Measurements from ENCODE around the gene ALOX5AP. TPM values are rescaled to one million over a fixed set of nuclear protein-coding genes. Genes with fewer than 3 reads are reported as not detected.
A peak's percentile ranks its signal among the peaks of the same experiment; 100 is the strongest.

The ALOX5AP gene
- 10 to 100 TPM; 26.8 to 49.6 TPM for total RNA-seq
- long read RNA-seq, donor 1, transcript ALOX5AP-201 (5 exons, 904 nt): major isoform, 7 of 8 reads
- long read RNA-seq, donor 1, partial matches to known transcripts: 1 of 8 reads
- long read RNA-seq, donor 1, other reads (novel, unspliced or antisense): 0 of 8 reads
- long read RNA-seq, donor 2, transcript ALOX5AP-201 (5 exons, 904 nt): major isoform, 10 of 11 reads
- long read RNA-seq, donor 2, partial matches to known transcripts: 1 of 11 reads
- long read RNA-seq, donor 2, other reads (novel, unspliced or antisense): 0 of 11 reads

DNA sequence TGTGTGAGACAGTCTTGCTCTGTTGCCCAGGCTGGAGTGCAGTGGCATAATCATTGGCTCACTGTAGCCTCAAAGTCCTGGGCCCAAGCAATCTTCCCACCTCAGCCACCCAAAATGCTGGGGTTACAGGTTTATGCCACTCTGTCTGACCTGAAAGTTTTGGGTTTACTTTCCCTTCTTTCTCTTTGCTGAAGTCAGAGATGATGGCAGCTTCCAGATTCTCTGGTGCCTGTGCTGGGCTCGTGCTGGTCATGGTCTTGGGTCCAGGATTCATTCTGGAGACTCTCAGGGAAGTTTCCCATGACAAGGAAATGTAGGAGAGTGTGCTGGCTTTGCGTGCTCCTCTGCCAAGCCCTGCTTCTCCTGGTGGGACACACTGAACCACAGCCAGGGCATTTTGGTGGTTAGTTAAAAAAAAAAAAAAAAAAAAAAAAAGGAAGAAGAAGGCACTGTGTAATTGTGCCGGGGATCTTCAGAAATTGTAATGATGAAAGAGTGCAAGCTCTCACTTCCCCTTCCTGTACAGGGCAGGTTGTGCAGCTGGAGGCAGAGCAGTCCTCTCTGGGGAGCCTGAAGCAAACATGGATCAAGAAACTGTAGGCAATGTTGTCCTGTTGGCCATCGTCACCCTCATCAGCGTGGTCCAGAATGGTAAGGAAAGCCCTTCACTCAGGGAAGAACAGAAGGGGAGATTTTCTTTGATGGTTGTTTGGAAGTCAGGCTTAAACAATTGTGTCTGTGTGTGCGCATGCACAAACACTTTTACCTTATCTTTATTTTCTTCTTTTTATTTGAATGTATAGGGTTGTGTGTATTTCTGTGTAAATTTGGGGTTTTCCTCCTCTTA lies at the start of gene ALOX5AP:
Gene ALOX5AP (plus strand): TSS at position 519 of the 847 bp plus-strand sequence. CDS start 63 bp downstream, at position 582.
- intact Hi-C loops (cut with DNase I): no loop called here

DNA sequence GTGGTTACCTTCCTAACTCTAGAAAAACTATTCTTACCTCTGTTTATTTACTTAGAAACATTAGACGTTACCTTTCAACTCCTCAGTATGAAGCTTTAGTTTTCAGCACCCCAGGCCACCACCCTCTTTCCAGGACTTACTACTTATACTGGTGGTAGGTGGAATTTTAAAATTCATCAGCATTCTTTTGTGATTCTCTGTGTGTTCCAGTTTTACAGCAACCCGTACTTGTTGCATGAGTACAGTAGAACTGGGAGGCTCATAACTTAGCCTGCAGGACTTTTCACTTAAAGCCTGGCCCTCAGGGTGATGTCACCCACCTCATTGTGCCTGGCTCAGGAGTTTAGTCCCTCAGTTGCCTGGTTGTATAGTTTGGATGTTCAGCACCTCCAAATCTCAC lies 49.4 kb upstream of the ALOX5AP start:
- intact Hi-C loops (cut with DNase I): loop anchor here in 1 of 2 donors (5.0 kb wide), 1 partner anchor 351 kb away; no protein-coding TSS in a partner anchor
- no peak for DNase-seq (ENCODE audit: low spot score)

More for the DNA sequence above, at the start of gene ALOX5AP:
- DNase-seq (ENCODE audit: low spot score): no peak

DNA sequence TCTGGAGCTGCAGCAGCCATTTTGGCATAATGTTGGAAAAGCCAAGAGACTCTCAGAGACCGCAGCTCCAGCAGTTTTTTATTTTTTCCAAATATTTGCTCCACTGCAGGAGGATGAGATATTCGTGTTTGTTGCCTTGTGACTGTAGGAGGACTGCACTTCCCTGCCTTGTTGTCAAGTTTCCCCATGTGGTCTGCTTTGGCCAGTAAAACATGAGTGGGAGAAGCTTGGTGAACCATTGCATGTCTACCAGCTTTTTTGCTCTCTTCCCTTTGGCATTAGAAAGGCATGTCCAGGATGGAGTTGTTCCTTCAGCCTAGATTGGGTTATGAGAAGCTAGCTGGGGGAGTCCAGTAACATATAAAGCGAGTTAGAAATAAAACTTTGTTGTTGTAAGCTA lies 47.7 kb upstream of the ALOX5AP start:
- no peak for DNase-seq (ENCODE audit: low spot score)
- intact Hi-C loops (cut with DNase I): loop anchor here in 1 of 2 donors (5.0 kb wide), 1 partner anchor 350 kb away; no protein-coding TSS in a partner anchor

DNA sequence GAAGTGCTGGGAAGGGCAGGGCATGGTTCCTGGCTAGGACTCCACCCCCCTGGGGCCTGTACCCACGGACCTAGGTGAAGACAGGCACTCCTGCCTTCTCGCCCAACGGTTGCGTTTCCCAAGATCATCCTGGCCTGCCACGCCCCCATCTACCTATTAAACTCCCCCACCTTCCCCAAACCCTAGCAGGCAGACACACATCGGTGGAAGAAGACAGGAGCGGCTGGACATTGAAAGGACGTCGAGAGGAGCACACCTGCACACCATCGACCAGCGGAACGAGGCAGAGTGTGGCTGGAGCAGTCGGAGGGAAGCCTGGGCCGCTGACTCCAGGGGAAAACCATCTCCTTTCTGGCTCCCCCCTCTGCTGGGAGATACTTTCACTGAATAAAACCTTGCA lies 45.6 kb upstream of the ALOX5AP start:
- DNase-seq (ENCODE audit: low spot score): no peak
- intact Hi-C loops (cut with DNase I): loop anchor here in 1 of 2 donors (5.0 kb wide), 1 partner anchor 348 kb away; no protein-coding TSS in a partner anchor

DNA sequence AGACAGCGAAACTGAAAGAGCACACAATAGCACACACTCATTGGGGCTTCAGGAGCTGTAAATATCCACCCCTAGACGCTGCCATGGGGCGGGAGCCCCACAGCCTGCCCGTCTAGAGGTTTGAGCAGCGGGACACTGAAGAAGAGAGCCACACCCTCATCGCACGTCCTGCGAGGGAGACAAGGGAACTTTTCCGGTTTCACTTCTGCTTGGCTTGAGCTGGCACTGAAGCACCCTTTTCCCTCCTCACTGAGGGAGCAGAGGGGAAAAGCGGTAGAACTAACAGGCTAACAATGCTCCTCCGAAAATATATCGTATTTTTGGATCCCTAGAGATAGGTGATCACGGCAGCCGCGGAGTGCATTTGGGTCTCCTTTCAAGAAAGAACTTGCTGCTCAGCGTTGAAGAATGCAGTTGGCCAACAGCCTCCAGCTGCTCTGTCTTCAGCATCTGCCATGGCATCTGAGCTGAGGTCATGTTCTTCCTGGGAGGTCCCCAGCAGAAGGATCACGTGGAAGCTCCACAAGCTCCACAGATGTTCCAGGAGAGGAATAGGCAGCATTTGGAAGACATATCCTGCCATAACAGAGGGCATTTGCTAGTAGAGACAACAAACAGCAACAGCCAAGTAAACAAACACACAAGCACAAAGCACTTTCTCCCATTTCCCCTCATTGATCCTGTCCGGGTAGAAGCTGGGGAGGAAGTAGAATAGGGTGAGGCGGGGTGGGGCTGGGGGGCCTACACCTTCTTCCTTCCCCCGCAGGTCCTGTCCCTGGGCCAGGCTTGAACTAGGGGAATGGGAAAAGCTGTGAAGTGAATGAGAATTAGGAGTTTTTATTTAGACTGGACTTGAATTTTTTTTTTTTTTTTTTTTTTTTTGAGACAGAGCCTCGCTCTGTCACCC lies 44.8 kb upstream of the ALOX5AP start:
- DNase-seq (ENCODE audit: low spot score): peak; percentile 94
- intact Hi-C loops (cut with DNase I): no loop called here

DNA sequence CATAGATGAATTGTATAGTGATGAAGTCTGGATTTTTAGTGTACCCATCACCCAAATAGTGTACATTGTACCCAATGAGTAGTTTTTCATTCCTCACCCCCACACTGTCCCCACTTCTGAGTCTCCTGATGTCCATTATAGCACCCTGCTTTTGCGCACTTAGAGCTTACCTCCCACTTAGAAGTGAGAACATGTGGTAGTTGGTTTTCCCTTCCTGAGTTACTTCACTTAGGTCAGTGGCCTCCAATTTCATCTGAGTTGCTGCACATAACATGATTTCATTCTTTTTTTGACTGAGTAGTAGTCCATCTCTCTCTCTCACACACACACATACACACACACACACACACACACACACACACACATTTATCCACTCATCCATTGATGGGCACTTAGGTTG lies 43.2 kb upstream of the ALOX5AP start:
- intact Hi-C loops (cut with DNase I): no loop called here
- no peak for DNase-seq (ENCODE audit: low spot score)

DNA sequence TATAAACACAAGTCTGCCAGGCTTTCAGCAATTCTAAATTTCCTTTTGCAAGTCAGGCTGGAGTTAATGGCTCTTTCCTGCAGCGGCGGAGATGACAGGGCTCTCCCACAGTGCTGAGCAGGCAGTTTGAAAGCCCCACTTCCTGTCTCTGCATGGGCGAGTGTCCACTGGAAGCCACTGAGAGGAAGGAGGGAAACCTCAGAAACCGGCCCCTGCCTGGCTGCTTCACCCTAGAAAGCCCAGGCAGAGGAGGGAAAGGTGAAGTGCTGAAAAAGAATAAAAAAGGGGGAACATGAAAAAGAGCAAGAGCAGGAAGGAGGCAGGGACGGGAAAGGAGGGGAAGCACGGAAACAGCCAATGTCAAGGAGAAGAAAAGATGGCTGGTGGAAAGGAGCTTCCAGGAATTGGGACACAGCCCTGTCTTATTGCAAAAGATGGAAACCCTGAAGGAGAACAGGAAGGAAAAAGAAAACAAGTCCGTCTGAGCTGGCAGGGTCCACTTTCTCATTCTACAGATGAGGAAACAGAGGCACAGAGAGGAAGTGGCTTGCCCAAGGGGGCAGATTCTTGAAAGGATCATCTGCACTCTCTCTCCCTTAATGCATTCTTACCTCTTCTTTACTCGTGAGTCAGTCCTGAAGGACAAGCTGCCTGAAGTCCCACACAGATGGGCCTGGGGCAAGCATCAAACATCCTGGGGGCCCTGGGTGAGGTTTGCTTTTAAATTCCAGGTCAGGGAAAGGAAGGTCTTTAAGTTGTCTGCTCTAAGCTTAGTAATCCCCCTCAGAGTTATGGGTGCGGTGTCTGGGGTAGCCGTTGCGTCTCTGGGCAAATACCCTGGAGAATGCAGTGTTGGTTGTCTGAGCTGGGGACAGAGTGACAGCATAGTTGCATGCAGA lies 38.8 kb upstream of the ALOX5AP start:
- no peak for DNase-seq (ENCODE audit: low spot score)
- intact Hi-C loops (cut with DNase I): no loop called here

DNA sequence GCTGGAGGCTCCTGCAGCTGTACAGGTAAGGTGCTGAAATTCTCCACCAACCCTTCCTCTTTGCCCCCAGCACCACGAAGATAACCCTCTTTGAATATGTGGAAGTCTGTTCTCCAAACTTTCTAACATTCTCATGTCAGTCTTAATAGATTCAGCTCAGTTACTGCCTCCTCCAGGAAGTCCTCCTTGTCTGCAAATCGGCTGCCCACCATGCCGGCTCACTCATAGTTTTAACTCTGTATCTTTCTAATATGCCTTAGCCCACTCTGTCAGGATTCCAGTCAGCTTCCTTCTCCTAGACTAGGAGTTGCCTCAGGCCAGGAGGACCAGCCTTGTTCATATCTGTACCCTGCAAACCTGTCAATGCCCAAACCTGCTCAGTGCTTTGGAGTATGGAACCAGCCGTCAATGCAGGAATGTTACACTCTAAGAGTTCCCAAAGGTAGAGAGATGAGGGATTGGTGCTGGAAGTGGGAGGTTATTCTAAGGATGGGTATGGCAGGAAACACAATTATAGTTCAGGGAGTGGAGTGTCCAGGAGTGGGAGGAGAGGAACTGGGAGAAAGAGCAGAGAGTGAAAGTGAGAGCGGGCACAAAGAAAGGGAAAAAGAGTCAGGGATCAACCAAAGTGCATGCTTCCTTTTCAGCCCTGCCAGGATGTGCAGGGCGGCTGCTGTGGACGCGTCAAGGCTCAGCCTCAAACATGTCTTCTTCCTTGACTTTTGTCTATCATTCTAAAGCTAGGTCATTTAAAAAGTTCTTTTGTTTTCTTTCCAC lies 38.0 kb upstream of the ALOX5AP start:
- peak; percentile 76 for DNase-seq (ENCODE audit: low spot score)
- intact Hi-C loops (cut with DNase I): no loop called here

DNA sequence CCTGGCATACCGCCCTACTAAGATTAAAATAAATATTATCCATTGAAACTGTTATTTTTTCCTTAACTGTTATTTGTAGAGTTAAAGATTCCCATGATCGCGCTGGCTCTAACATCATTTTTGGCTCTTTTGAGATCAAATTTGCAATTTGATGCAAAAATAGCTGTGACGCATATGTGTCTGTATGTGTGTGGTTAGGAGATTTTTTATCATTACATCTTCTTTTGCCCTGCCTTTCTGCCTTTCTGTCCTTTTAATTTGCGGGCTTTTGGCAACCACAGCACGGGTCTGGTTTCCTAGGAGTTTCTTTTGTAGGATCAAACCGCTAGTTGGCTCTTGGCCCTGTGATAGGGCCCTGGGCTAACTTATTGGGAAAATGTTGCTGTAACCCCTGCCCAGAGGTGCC lies 37.3 kb upstream of the ALOX5AP start:
- peak; percentile 80 for DNase-seq (ENCODE audit: low spot score)
- intact Hi-C loops (cut with DNase I): no loop called here

DNA sequence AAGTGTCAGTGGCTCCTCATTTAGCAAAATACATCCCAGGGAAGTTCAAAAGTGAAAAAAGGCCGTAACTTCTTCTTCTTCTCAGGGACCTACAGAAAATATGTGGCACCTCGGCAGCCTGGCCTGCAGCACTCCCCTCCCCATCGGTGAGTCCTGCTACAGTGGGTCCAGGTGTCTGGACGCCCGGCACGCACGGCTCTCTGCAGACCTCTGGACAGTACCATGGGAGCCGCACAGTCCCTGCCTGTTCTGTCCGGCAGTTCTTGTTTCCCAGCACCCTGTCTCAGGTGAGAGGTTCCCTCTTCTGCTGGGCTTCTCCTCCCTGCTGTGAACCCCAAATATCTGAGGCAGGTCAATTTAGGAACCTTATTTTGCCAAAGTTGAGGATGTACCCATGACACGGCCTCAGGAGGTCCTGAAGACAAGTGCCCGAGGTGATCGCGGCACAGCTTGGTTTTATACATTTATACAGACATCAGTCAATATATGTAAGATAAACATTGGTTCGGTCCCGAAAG lies 36.8 kb upstream of the ALOX5AP start:
- intact Hi-C loops (cut with DNase I): no loop called here
- peak; percentile 77 for DNase-seq (ENCODE audit: low spot score)

DNA sequence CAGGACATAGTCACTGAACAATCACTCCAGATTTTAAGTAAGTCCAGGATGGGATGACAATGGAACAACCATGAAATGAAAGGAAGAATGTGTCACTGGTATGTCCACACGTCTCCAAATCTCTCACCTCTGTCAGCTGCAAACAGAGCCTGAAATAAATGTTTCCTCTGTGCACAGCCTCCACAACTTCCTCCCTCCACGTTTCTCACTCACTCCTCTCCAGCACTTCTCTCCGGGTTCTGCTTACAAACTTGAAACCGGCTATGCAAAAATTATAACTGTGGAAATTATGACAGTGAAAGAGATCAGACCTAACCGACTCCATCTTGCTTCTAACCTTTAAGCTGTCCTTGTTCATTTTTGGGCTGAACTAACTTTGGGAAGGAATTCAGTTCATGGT lies 35.0 kb upstream of the ALOX5AP start:
- DNase-seq (ENCODE audit: low spot score): no peak
- intact Hi-C loops (cut with DNase I): no loop called here

DNA sequence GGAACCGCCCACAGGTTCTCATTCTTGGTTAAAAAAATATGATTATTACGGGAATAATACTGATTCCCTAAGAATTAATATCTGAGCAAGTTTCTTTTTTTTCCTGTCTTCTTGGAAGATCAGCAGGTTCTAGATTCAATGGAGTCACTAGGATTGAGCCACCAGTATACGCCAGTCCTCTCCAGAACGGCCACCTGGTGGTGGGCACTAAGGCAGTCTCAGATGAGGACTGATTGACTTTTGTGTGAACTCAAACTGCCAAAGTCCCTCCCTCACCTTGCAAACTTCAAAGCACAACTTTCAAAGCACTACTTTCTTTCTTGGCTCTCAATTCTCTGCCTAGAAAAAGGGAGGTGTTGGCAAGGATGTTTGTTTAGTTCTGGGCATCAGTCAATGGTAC lies 33.3 kb upstream of the ALOX5AP start:
- no peak for DNase-seq (ENCODE audit: low spot score)
- intact Hi-C loops (cut with DNase I): no loop called here

DNA sequence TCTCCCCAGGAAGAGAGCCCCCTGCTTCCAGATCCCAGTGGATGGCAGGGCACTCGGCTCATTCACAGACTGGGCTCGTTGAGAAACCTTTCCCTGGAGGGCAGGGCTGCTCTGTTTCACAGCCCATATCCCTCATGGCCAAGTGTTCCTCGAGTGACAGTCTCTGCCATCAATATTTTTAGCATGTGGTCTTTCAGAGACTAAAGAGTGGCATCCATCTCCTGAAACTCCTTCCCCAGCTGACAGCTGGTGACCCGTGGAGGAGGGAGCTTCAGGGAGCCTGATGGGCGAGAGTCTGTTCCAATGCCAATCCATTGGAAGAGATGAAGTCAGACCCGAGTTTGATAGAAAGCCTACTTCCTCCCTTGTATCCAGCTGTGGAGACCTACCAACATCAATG lies 30.7 kb upstream of the ALOX5AP start:
- intact Hi-C loops (cut with DNase I): no loop called here

DNA sequence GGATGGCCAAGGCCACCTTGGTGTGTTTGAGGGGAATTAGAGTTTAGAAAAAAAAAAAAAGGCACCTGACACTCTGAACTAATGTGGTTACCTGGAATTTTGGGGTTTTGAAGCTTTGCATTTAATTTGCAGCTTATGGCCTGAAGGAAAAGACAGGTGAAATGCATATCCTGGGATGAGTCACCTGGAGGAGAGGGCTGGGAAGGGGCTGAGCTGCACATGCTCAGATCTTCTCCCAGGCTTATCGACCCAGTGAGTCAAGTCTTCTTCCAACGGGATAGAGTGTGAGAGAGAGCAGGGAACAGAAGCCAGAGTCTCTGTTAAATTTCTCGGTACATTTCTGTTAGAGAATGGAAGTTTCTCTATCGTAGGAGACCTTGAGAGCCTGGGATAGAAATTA lies 29.7 kb upstream of the ALOX5AP start:
- intact Hi-C loops (cut with DNase I): no loop called here
- no peak for DNase-seq (ENCODE audit: low spot score)

More for the DNA sequence above, 30.7 kb upstream of the ALOX5AP start:
- DNase-seq (ENCODE audit: low spot score): no peak

DNA sequence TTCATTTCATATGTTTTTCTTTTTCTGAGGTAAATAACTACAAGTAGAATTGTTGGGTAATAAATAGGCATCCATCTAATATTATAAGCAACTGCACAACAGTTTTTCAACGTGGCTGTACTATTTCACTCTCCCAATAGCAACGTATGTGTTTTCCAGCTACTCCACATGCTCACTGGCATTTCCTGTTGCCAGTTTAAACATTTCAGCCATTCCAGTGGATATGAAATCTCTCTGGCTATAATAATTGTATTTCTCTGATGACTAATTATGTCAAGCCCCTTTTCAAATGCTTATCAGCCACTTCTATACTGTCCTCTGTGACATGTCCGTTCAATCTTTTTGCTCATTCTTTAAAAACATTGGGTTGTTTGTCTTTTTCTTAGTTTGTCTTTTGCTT lies 26.8 kb upstream of the ALOX5AP start:
- intact Hi-C loops (cut with DNase I): no loop called here

DNA sequence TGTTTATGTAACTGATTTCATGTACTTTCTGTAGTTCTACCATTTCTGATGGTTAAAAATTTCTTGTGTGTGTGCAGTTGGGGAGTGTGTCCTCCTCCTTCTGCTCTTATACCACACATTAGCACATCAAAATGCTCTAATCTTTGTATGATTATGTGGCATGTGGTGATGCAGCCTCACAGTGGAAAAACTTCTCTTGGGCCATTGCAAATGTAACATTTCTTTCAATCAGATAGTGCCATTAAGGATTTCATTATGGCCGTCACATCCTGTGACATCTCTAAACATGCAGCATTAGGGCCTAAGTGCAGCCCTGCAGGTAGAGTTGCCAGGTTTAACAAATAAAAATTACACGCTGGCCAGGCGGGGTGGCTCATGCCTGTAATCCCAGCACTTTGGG lies 24.9 kb upstream of the ALOX5AP start:
- DNase-seq (ENCODE audit: low spot score): no peak
- intact Hi-C loops (cut with DNase I): no loop called here

More for the DNA sequence above, 26.8 kb upstream of the ALOX5AP start:
- DNase-seq (ENCODE audit: low spot score): no peak

DNA sequence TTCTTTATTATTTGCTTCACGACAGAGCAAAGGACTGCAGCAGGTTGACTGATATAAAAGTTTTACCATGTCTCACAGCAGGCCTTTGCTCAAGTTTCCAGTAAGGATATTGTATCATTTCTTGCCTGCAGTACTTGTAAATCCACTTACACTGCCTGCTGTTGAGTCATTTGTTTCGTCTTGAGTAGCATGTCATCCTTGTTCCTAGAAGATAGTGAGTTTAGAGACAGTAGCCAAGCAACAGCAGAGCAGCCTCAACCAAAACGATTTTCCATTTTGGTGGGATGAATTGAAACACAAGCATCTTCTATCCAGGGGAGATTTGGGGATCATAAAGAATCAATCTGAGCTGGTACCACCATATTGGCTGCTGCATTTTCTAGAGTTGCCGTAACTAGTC lies 24.0 kb upstream of the ALOX5AP start:
- no peak for DNase-seq (ENCODE audit: low spot score)
- intact Hi-C loops (cut with DNase I): no loop called here

DNA sequence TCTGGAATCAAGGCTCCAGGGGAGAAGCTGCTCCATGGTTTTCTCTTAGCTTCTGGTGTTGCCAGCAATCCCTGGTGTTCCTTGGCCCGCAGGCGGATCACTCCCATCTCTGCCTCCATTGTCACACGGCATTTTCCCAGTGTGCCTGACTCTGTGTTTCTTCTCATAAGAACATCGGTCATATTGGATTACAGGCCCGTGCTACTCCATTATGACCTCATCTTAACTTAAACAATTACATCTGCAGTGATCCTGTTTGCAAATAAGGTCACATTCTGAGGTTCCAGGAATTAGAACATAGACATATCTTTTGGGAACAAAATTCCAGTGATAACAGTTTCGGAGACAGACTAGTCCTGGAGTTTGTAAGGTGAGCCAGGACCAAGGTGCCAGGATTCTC lies 23.5 kb upstream of the ALOX5AP start:
- no peak for DNase-seq (ENCODE audit: low spot score)
- intact Hi-C loops (cut with DNase I): no loop called here

Data from posterior vena cava (tissue), 2 donors.